Left ventricle myocardium inferior (tissue), 1 donor: Measurements from ENCODE around the gene CPSF7. TPM values are rescaled to one million over a fixed set of nuclear protein-coding genes. Genes with fewer than 3 reads are reported as not detected.
A peak's percentile ranks its signal among the peaks of the same experiment; 100 is the strongest.
"Not testable (repeated sequence)": the region's sequence is repeated elsewhere in the genome, so short reads cannot be mapped to it uniquely, and the experiment has no call there.

ENCODE experiments used
- DNase-seq: peaks from one replicate; pipeline ENCODE4 v3.0.0-alpha.2; 2020
- H3K27ac ChIP-seq: fragments of 200-600 bp; replicated peaks from 2 replicates; pipeline ENCODE4 v1.8.0; 2021
- H3K27me3 ChIP-seq: fragments of 200-600 bp; 2 replicates; pipeline ENCODE4 v1.8.0; 2021; ENCODE audit warnings: low read depth
- H3K36me3 ChIP-seq: fragments of 200-600 bp; 2 replicates; pipeline ENCODE4 v1.8.0; 2021
- H3K4me1 ChIP-seq: fragments of 200-600 bp; 2 replicates; pipeline ENCODE4 v1.8.0; 2021
- H3K4me3 ChIP-seq: fragments of 200-600 bp; 2 replicates; pipeline ENCODE4 v1.8.0; 2021; ENCODE audit warnings: mild to moderate bottlenecking, moderate library complexity
- H3K9me3 ChIP-seq: fragments of 200-600 bp; replicated peaks from 2 replicates; pipeline ENCODE4 v1.8.0; 2021
- CTCF ChIP-seq: fragments of 200-600 bp; IDR thresholded peaks from 2 replicates; pipeline ENCODE4 v1.8.0; 2021; ENCODE audit warnings: antibody characterized with exemption, mild to moderate bottlenecking, borderline replicate concordance
- intact Hi-C: fragments of 100-400 bp; cut with micrococcal nuclease; formaldehyde crosslinking; loops from one replicate; pipeline ENCODE4 v1.11.0; 2022
- total RNA-seq: library from RNA; stranded (reverse); fragmentation: NEBNext Ultra II Directional; extraction: Animal tissue kit (Norgen Biotek cat#: 25700); gene quantifications from one replicate; pipeline ENCODE4 v1.2.1, GENCODE V29; 2021
- donor health status: DM: no; HTN: yes; CAD: no; lungs with severe emphysema.

The CPSF7 gene
- total RNA-seq, 1 donor from 2014 or later = 39.9 TPM

- intact Hi-C loops = no loop called here
- no peak for DNase-seq
- no peak for TF ChIP-seq CTCF
- Histone ChIP-seq H3K36me3 (peaks cover 22% of the 10 kb centered on the region), H3K4me1 (peaks cover 34% of the 10 kb centered on the region), H3K9me3 (no peaks in the 10 kb centered on the region), H3K4me3 (no peak overlapping the region), H3K27ac (peak overlapping the region; percentile 88), H3K27me3 (peaks cover 4% of the 10 kb centered on the region)
Observed at GRCh38 chr11:61474013-61474643, 44.4 kb upstream of the CPSF7 start.

- DNase-seq = no peak
- H3K4me1 ChIP-seq = peaks cover 34% of the 10 kb centered on the region
- no peaks in the 10 kb centered on the region for H3K9me3 ChIP-seq
- no peak for TF ChIP-seq CTCF
- intact Hi-C loops = no loop called here
- no peak overlapping the region for H3K4me3 ChIP-seq
- peaks cover 22% of the 10 kb centered on the region for H3K36me3 ChIP-seq
- H3K27ac ChIP-seq = peak overlapping the region; percentile 88
- no peaks in the 10 kb centered on the region for H3K27me3 ChIP-seq
Observed at GRCh38 chr11:61473370-61474012, 43.7 kb upstream of the CPSF7 start.

GRCh38 chr11:61472868-61473267 is 43.1 kb upstream of the CPSF7 start:
- no peaks in the 10 kb centered on the region for H3K9me3 ChIP-seq
- H3K36me3 ChIP-seq = peaks cover 24% of the 10 kb centered on the region
- DNase-seq = peak; percentile 39
- intact Hi-C loops = no loop called here
- peak overlapping the region; percentile 88 for H3K27ac ChIP-seq
- peaks cover 30% of the 10 kb centered on the region for H3K4me1 ChIP-seq
- no peak for TF ChIP-seq CTCF
- no peaks in the 10 kb centered on the region for H3K27me3 ChIP-seq
- H3K4me3 ChIP-seq = no peak overlapping the region

DNA sequence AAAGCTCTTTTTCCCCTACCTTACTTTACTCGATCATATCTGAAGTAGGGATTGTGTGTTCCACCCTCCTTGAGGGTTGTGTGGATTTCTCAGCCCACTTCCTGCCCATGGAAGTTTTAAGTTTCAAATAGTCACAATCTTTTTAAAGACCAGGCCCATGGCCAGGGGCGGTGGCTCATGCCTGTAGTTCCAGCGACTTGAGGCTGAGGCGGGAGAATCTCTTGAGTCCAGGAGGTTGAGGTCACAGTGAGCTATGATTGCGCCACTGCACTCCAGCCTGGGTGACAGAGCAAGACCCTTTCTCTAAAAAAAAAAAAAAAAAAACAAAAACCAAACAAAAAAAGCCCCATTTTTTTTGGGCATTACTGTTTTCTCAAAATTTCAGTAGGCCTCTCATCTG is 42.5 kb upstream of the CPSF7 start:
- intact Hi-C loops = no loop called here
- Histone ChIP-seq H3K27ac (peak overlapping the region; percentile 88), H3K36me3 (peaks cover 30% of the 10 kb centered on the region), H3K4me3 (no peak overlapping the region), H3K9me3 (no peaks in the 10 kb centered on the region), H3K27me3 (no peaks in the 10 kb centered on the region), H3K4me1 (peaks cover 24% of the 10 kb centered on the region)
- peak; percentile 77 for DNase-seq
- TF ChIP-seq CTCF = no peak

GRCh38 chr11:61468002-61468401 is 38.2 kb upstream of the CPSF7 start:
- intact Hi-C loops = no loop called here
- Histone ChIP-seq H3K36me3 (peaks cover 29% of the 10 kb centered on the region), H3K27ac (peak overlapping the region; percentile 64), H3K4me3 (no peak overlapping the region), H3K27me3 (no peaks in the 10 kb centered on the region), H3K9me3 (no peaks in the 10 kb centered on the region), H3K4me1 (peaks cover 15% of the 10 kb centered on the region)
- no peak for TF ChIP-seq CTCF
- DNase-seq = peak; percentile 55

GRCh38 chr11:61467602-61468001 is 37.8 kb upstream of the CPSF7 start:
- H3K27ac ChIP-seq = peak overlapping the region; percentile 64
- intact Hi-C loops = not testable (repeated sequence)

More at GRCh38 chr11:61467602-61468001, 37.8 kb upstream of the CPSF7 start:
- H3K27me3 ChIP-seq, DNase-seq, H3K4me3 ChIP-seq, H3K9me3 ChIP-seq: not testable (repeated sequence)
- H3K36me3 ChIP-seq = peaks cover 33% of the 10 kb centered on the region
- H3K4me1 ChIP-seq = peaks cover 11% of the 10 kb centered on the region
